Trophoblast cell (in vitro differentiated cells and primary cell): ENCODE measurements around the gene PTPN3.

Experiments used
- DNase-seq, 2 donors: peaks; one replicate each; pipeline ENCODE4 v3.0.0-alpha.2; 2016
- H2AFZ ChIP-seq: 2 replicates; pipeline ENCODE4 v1.6.1; 2013; ENCODE audit warnings: low read length, moderate library complexity, mild to moderate bottlenecking; ENCODE audit not compliant: insufficient read depth, poor library complexity
- H2AK5ac ChIP-seq: 2 replicates; pipeline ENCODE4 v1.6.1; 2013; ENCODE audit warnings: mild to moderate bottlenecking, low read length
- H2BK120ac ChIP-seq: 2 replicates; pipeline ENCODE4 v1.6.1; 2013; ENCODE audit warnings: low read length, mild to moderate bottlenecking, moderate library complexity; ENCODE audit not compliant: insufficient read depth, poor library complexity
- H2BK12ac ChIP-seq: 2 replicates; pipeline ENCODE4 v1.6.1; 2013; ENCODE audit warnings: mild to moderate bottlenecking, low read length, moderate library complexity
- H2BK5ac ChIP-seq: 2 replicates; pipeline ENCODE4 v1.6.1; 2013; ENCODE audit warnings: low read length, low read depth, moderate library complexity, mild to moderate bottlenecking; ENCODE audit not compliant: poor library complexity
- H3K14ac ChIP-seq: 2 replicates; pipeline ENCODE4 v1.6.1; 2013; ENCODE audit warnings: mild to moderate bottlenecking, low read length
- H3K18ac ChIP-seq: 2 replicates; pipeline ENCODE4 v1.6.1; 2013; ENCODE audit warnings: mild to moderate bottlenecking, low read length
- H3K23ac ChIP-seq: 2 replicates; pipeline ENCODE4 v1.6.1; 2013; ENCODE audit warnings: low read length
- H3K27ac ChIP-seq: 2 replicates; pipeline ENCODE4 v1.5.1; 2013; ENCODE audit warnings: low read depth, mild to moderate bottlenecking, inconsistent platforms, low read length, moderate library complexity
- H3K27me3 ChIP-seq: 2 replicates; pipeline ENCODE4 v1.6.1; 2013; ENCODE audit warnings: inconsistent platforms, mild to moderate bottlenecking, low read length, moderate library complexity; ENCODE audit not compliant: insufficient read depth
- H3K36me3 ChIP-seq, 2 experiments: 1 replicate in 1 of 2; 2 replicates in 1 of 2; pipeline ENCODE4 v1.6.1; 2013; ENCODE audit warnings: low read length in 2 of 2, mild to moderate bottlenecking in 2 of 2, moderate library complexity in 1 of 2; ENCODE audit not compliant: insufficient read depth in 2 of 2, control insufficient read depth in 1 of 2
- H3K4ac ChIP-seq: 2 replicates; pipeline ENCODE4 v1.6.1; 2013; ENCODE audit warnings: low read depth, mild to moderate bottlenecking, low read length, moderate library complexity
- H3K4me1 ChIP-seq, 2 experiments: 1 replicate in 1 of 2; 2 replicates in 1 of 2; pipeline ENCODE4 v1.6.1; 2013; ENCODE audit warnings: low read length in 2 of 2, mild to moderate bottlenecking in 2 of 2, moderate library complexity in 1 of 2; ENCODE audit not compliant: insufficient read depth in 2 of 2, control insufficient read depth in 1 of 2
- H3K4me2 ChIP-seq: 2 replicates; pipeline ENCODE4 v1.6.1; 2013; ENCODE audit warnings: inconsistent platforms, mild to moderate bottlenecking, low read length, moderate library complexity
- H3K4me3 ChIP-seq: 2 replicates; pipeline ENCODE4 v1.5.1; 2013; ENCODE audit warnings: mild to moderate bottlenecking, low read depth, low read length, inconsistent platforms
- H3K79me1 ChIP-seq: one replicate; pipeline ENCODE4 v1.6.1; 2013; ENCODE audit warnings: low read length
- H3K79me2 ChIP-seq: 2 replicates; pipeline ENCODE4 v1.6.1; 2013; ENCODE audit warnings: low read length, mild to moderate bottlenecking; ENCODE audit not compliant: control insufficient read depth, insufficient read depth, poor library complexity
- H3K9ac ChIP-seq: 2 replicates; pipeline ENCODE4 v1.6.1; 2013; ENCODE audit warnings: mild to moderate bottlenecking, low read length
- H3K9me3 ChIP-seq: 2 replicates; pipeline ENCODE4 v1.6.1; 2013; ENCODE audit warnings: low read depth, mild to moderate bottlenecking, control low read depth, inconsistent platforms, low read length; ENCODE audit not compliant: insufficient read depth
- H4K12ac ChIP-seq: 2 replicates; pipeline ENCODE4 v1.6.1; 2013; ENCODE audit warnings: low read depth, mild to moderate bottlenecking, low read length, moderate library complexity
- H4K8ac ChIP-seq: 2 replicates; pipeline ENCODE4 v1.6.1; 2013; ENCODE audit warnings: low read depth, mild to moderate bottlenecking, low read length, moderate library complexity
- H4K91ac ChIP-seq: one replicate; pipeline ENCODE4 v1.6.1; 2013; ENCODE audit warnings: low read depth, mild to moderate bottlenecking, low read length, moderate library complexity
- WGBS: extraction: QIAGEN DNeasy Blood & Tissue Kit; methylation state at CpG from one replicate; pipeline ENCODE4 v1.1.7; 2013; ENCODE audit warnings: missing lambda C conversion rate; ENCODE audit not compliant: insufficient read length, insufficient coverage; ENCODE audit errors: extremely low coverage; 5-methylcytosine and 5-hydroxymethylcytosine counted together

PTPN3 gene

DNA sequence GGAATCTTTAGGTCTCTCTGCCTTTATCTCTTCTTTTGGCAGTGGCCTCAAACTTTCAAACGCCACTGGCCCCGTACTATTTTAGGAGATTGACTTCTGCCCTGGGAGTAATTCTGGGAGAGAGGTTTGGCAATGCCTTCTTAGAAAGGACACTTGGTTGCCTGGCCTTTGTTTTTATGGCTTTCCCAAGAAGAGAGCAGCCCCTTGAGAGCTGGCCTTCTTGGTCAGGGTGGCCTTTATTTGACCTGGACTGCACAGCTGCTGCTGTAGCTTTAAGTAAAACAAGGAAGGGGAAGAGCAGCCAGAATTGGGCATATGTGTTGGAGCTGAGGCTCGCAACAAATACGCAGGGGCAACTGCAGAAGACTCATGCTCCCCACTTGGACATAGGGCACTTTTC lies 60.8 kb downstream of the PTPN3 start:
- H2BK12ac ChIP-seq, result no peak overlapping the region
- H4K8ac ChIP-seq, result no peak overlapping the region
- H4K91ac ChIP-seq, result no peak overlapping the region
- H3K4me3 ChIP-seq, result no peak overlapping the region
- H3K4ac ChIP-seq, result no peak overlapping the region
- WGBS, result no CpG with 5 or more reads among the region's 4 CpGs
- H3K23ac ChIP-seq, result no peak overlapping the region
- no peak overlapping the region for H3K14ac ChIP-seq
- H3K9me3 ChIP-seq, result no peaks in the 10 kb centered on the region
- no peak overlapping the region for H2AK5ac ChIP-seq
- no peaks in the 10 kb centered on the region for H3K4me1 ChIP-seq
- H2BK120ac ChIP-seq, result no peak overlapping the region
- no peak overlapping the region for H3K27ac ChIP-seq
- no peaks in the 10 kb centered on the region for H3K27me3 ChIP-seq
- H3K36me3 ChIP-seq, result peaks cover 0 to under 1% of the 10 kb centered on the region in 2 experiments
- H3K18ac ChIP-seq, result no peak overlapping the region
- no peak overlapping the region for H4K12ac ChIP-seq
- no peaks in the 10 kb centered on the region for H3K79me2 ChIP-seq
- no peaks in the 10 kb centered on the region for H3K79me1 ChIP-seq
- no peak overlapping the region for H3K9ac ChIP-seq
- no peak overlapping the region for H3K4me2 ChIP-seq
- no peak for DNase-seq
- no peak overlapping the region for H2AFZ ChIP-seq
- H2BK5ac ChIP-seq, result no peak overlapping the region

DNA sequence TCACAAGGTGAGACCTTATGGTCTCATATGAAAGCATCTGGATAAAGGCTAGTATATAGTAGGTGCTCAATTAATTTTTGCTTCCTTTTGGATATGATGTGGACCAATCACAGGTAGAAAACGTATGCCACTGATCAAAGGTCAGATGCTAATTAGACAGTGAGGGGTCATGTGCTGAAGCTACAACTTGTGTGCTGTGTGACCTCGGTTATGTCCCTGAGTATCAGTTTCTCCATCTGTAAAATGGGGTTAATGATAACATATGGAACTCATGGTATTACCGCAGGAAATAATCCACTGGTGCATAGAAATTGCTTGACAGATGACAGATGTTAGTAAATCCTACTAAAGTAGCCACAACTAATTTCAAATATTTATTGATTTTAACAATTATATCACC lies 62.0 kb downstream of the PTPN3 start:
- H3K79me2 ChIP-seq, result no peaks in the 10 kb centered on the region
- no peak overlapping the region for H2AFZ ChIP-seq
- H3K23ac ChIP-seq, result no peak overlapping the region
- no peak overlapping the region for H3K14ac ChIP-seq
- H2BK5ac ChIP-seq, result no peak overlapping the region
- H4K91ac ChIP-seq, result no peak overlapping the region
- no peak overlapping the region for H3K4ac ChIP-seq
- H4K12ac ChIP-seq, result no peak overlapping the region
- H2BK12ac ChIP-seq, result no peak overlapping the region
- H3K4me3 ChIP-seq, result no peak overlapping the region
- H3K9ac ChIP-seq, result no peak overlapping the region
- no peaks in the 10 kb centered on the region for H3K27me3 ChIP-seq
- WGBS, result no CpG with 5 or more reads among the region's 3 CpGs
- no peaks in the 10 kb centered on the region for H3K79me1 ChIP-seq
- no peak overlapping the region for H3K27ac ChIP-seq
- no peak for DNase-seq
- no peak overlapping the region for H3K18ac ChIP-seq
- H4K8ac ChIP-seq, result no peak overlapping the region
- no peaks in the 10 kb centered on the region for H3K4me1 ChIP-seq
- peaks cover 0 to 2% of the 10 kb centered on the region in 2 experiments for H3K36me3 ChIP-seq
- H2BK120ac ChIP-seq, result no peak overlapping the region
- no peak overlapping the region for H3K4me2 ChIP-seq
- H3K9me3 ChIP-seq, result peaks cover 1% of the 10 kb centered on the region
- no peak overlapping the region for H2AK5ac ChIP-seq

GRCh38 chr9:109433476-109433875 lies 64.6 kb downstream of the PTPN3 start:
- no peak overlapping the region for H2BK5ac ChIP-seq
- H3K9me3 ChIP-seq, result peaks cover 1% of the 10 kb centered on the region
- no peak overlapping the region for H3K14ac ChIP-seq
- no peaks in the 10 kb centered on the region for H3K79me1 ChIP-seq
- no peak overlapping the region for H3K4me2 ChIP-seq
- no peak overlapping the region for H3K4ac ChIP-seq
- H2AFZ ChIP-seq, result no peak overlapping the region
- H2BK12ac ChIP-seq, result no peak overlapping the region
- no peaks in the 10 kb centered on the region for H3K79me2 ChIP-seq
- H4K8ac ChIP-seq, result no peak overlapping the region
- no peak overlapping the region for H3K27ac ChIP-seq
- H2BK120ac ChIP-seq, result no peak overlapping the region
- no peak overlapping the region for H3K4me3 ChIP-seq
- H3K4me1 ChIP-seq, result peaks cover 0 to 3% of the 10 kb centered on the region in 2 experiments
- no peak overlapping the region for H3K9ac ChIP-seq
- no peak overlapping the region for H4K91ac ChIP-seq
- no peak overlapping the region for H3K23ac ChIP-seq
- peaks cover 0 to 2% of the 10 kb centered on the region in 2 experiments for H3K36me3 ChIP-seq
- H2AK5ac ChIP-seq, result no peak overlapping the region
- no peak overlapping the region for H4K12ac ChIP-seq
- no peaks in the 10 kb centered on the region for H3K27me3 ChIP-seq
- DNase-seq, result no peak
- WGBS, result no CpG with 5 or more reads among the region's 5 CpGs
- H3K18ac ChIP-seq, result no peak overlapping the region

GRCh38 chr9:109430231-109430630 lies 67.9 kb downstream of the PTPN3 start:
- no peak overlapping the region for H3K14ac ChIP-seq
- H3K27me3 ChIP-seq, result no peaks in the 10 kb centered on the region
- H3K4me1 ChIP-seq, result peaks cover 0 to 3% of the 10 kb centered on the region in 2 experiments
- no peak overlapping the region for H3K23ac ChIP-seq
- no peak overlapping the region for H2BK12ac ChIP-seq
- no peak overlapping the region for H2AFZ ChIP-seq
- no peak overlapping the region for H2BK5ac ChIP-seq
- peaks cover 1% of the 10 kb centered on the region for H3K9me3 ChIP-seq
- no peaks in the 10 kb centered on the region for H3K79me1 ChIP-seq
- H3K4me3 ChIP-seq, result no peak overlapping the region
- H4K8ac ChIP-seq, result no peak overlapping the region
- H3K9ac ChIP-seq, result no peak overlapping the region
- no peak overlapping the region for H3K27ac ChIP-seq
- no peak overlapping the region for H2AK5ac ChIP-seq
- H3K4me2 ChIP-seq, result no peak overlapping the region
- H3K18ac ChIP-seq, result no peak overlapping the region
- no peak overlapping the region for H4K12ac ChIP-seq
- no peak overlapping the region for H4K91ac ChIP-seq
- WGBS, result no CpG with 5 or more reads among the region's 4 CpGs
- H3K4ac ChIP-seq, result no peak overlapping the region
- no peak for DNase-seq
- H3K79me2 ChIP-seq, result no peaks in the 10 kb centered on the region
- peaks cover 0 to 2% of the 10 kb centered on the region in 2 experiments for H3K36me3 ChIP-seq
- no peak overlapping the region for H2BK120ac ChIP-seq
